ENCODE data around the gene RPL36AL. TPM values are rescaled to one million over a fixed set of nuclear protein-coding genes. Genes with fewer than 3 reads are reported as not detected.
A peak's percentile ranks its signal among the peaks of the same experiment; 100 is the strongest.
"Not testable (repeated sequence)": the region's sequence is repeated elsewhere in the genome, so short reads cannot be mapped to it uniquely, and the experiment has no call there.

The RPL36AL gene
- 100 to 1,000 TPM; 259 to 268 TPM for total RNA-seq
- polyA plus RNA-seq = 100 to 1,000 TPM; 489 to 628 (median 623) TPM
- total RNA-seq = 200 to 265 (median 229) reads per million in 6 experiments

- Mint-ChIP-seq H3K4me1 (peaks cover 18 to 65% (median 51%) of the 10 kb centered on the region in 4 donors), H3K4me3 (peak within 1 kb of the TSS; percentile 93 to 99 (median 98)), H3K36me3 (peaks cover 0 to 40% (median 6%) of the 10 kb centered on the region in 3 donors), H3K27me3 (no peaks in the 10 kb centered on the region), H3K9me3 (no peaks in the 10 kb centered on the region), H3K27ac (peak within 1 kb of the TSS; percentile 97 to 99 (median 99))
- POLR2A ChIA-PET = interaction anchor here (0.5 to 5.3 kb wide), 31 partner anchors 8 to 1210 kb away, joined by 3 to 203 read pairs (median 6); partner anchors contain the start of genes ARF6, DNAAF2, KLHDC1 and KLHDC2
- ATAC-seq = peak; percentile 84 to 86
- peak; percentile 82 to 98 (median 92) for DNase-seq
Measured at GRCh38 chr14:49620182-49621113, at the start of gene RPL36AL, which contains the start of gene MGAT2. Gene RPL36AL (minus strand): TSS chr14:49620626. CDS start chr14:49619104, 1,522 bp downstream. Gene MGAT2 (plus strand): TSS chr14:49620799. CDS start chr14:49621269, 470 bp downstream.

- ATAC-seq (no peak), DNase-seq (no peak)
- Mint-ChIP-seq H3K27ac (peak overlapping the region in 1 of 10 donors; percentile 35), H3K27me3 (no peaks in the 10 kb centered on the region), H3K4me1 (no peaks in the 10 kb centered on the region), H3K4me3 (no peak overlapping the region), H3K9me3 (no peaks in the 10 kb centered on the region), H3K36me3 (no peaks in the 10 kb centered on the region)
- POLR2A ChIA-PET = no interaction called here
Measured at GRCh38 chr14:49659526-49660455, 39.4 kb upstream of the RPL36AL start.

GRCh38 chr14:49657500-49657899 is 37.1 kb upstream of the RPL36AL start:
- POLR2A ChIA-PET, ATAC-seq, H3K36me3 Mint-ChIP-seq, H3K9me3 Mint-ChIP-seq, H3K4me3 Mint-ChIP-seq, H3K27me3 Mint-ChIP-seq, H3K4me1 Mint-ChIP-seq, DNase-seq: not testable (repeated sequence)
- H3K27ac Mint-ChIP-seq = peak overlapping the region in 1 of 10 donors; percentile 37

- Mint-ChIP-seq H3K27me3 (no peaks in the 10 kb centered on the region), H3K9me3 (no peaks in the 10 kb centered on the region), H3K4me3 (no peak overlapping the region), H3K4me1 (peaks cover 0 to 4% (median 1%) of the 10 kb centered on the region in 4 donors), H3K36me3 (no peaks in the 10 kb centered on the region), H3K27ac (no peak overlapping the region)
- no peak for ATAC-seq
- POLR2A ChIA-PET = no interaction called here
- no peak for DNase-seq
Measured at GRCh38 chr14:49654511-49654910, 34.1 kb upstream of the RPL36AL start.

GRCh38 chr14:49653508-49653907 is 33.1 kb upstream of the RPL36AL start:
- H3K27me3 Mint-ChIP-seq = no peaks in the 10 kb centered on the region
- no peak overlapping the region for H3K4me3 Mint-ChIP-seq
- DNase-seq = no peak
- peaks cover 0 to 4% (median 1%) of the 10 kb centered on the region in 4 donors for H3K4me1 Mint-ChIP-seq
- POLR2A ChIA-PET = no interaction called here
- H3K27ac Mint-ChIP-seq = peak overlapping the region in 1 of 10 donors; percentile 41
- no peak for ATAC-seq
- no peaks in the 10 kb centered on the region for H3K36me3 Mint-ChIP-seq
- H3K9me3 Mint-ChIP-seq = no peaks in the 10 kb centered on the region

GRCh38 chr14:49642163-49642562 is 21.7 kb upstream of the RPL36AL start:
- H3K9me3 Mint-ChIP-seq = no peaks in the 10 kb centered on the region
- ATAC-seq = no peak
- POLR2A ChIA-PET = interaction anchor here (1.0 kb wide), 1 partner anchor 8 kb away, joined by 3 read pairs; the partner anchor contains the start of gene DNAAF2
- peaks cover 0 to 23% (median 0%) of the 10 kb centered on the region in 3 donors for H3K36me3 Mint-ChIP-seq
- no peak overlapping the region for H3K4me3 Mint-ChIP-seq
- no peaks in the 10 kb centered on the region for H3K27me3 Mint-ChIP-seq
- H3K4me1 Mint-ChIP-seq = peaks cover 26 to 53% (median 51%) of the 10 kb centered on the region in 4 donors
- peak overlapping the region in 9 of 10 donors; percentile 1 to 90 (median 47) for H3K27ac Mint-ChIP-seq
- DNase-seq = no peak

GRCh38 chr14:49641697-49642129 is 21.3 kb upstream of the RPL36AL start:
- H3K27ac Mint-ChIP-seq = peak overlapping the region in 9 of 10 donors; percentile 1 to 90 (median 57)
- peaks cover 0 to 28% (median under 1%) of the 10 kb centered on the region in 3 donors for H3K36me3 Mint-ChIP-seq
- H3K4me1 Mint-ChIP-seq = peaks cover 26 to 53% (median 52%) of the 10 kb centered on the region in 4 donors
- POLR2A ChIA-PET = no interaction called here
- no peak overlapping the region for H3K4me3 Mint-ChIP-seq
- H3K27me3 Mint-ChIP-seq = no peaks in the 10 kb centered on the region
- H3K9me3 Mint-ChIP-seq = no peaks in the 10 kb centered on the region
- DNase-seq = no peak
- ATAC-seq = no peak

GRCh38 chr14:49640540-49641417 is 20.4 kb upstream of the RPL36AL start:
- Mint-ChIP-seq H3K36me3 (peaks cover 0 to 29% (median 2%) of the 10 kb centered on the region in 3 donors), H3K9me3 (no peaks in the 10 kb centered on the region), H3K4me3 (no peak overlapping the region), H3K27me3 (no peaks in the 10 kb centered on the region), H3K4me1 (peaks cover 27 to 62% (median 58%) of the 10 kb centered on the region in 4 donors), H3K27ac (peak overlapping the region in 8 of 10 donors; percentile 8 to 90 (median 46))
- DNase-seq (no peak), ATAC-seq (no peak)
- POLR2A ChIA-PET = interaction anchor here (0.5 to 0.7 kb wide), 2 partner anchors 16 to 62 kb away, joined by 4 to 6 read pairs; no protein-coding TSS in a partner anchor

GRCh38 chr14:49637534-49638078 is 17.2 kb upstream of the RPL36AL start:
- peak overlapping the region in 5 of 10 donors; percentile 30 to 97 (median 46) for H3K4me3 Mint-ChIP-seq
- DNase-seq = no peak
- no peak for ATAC-seq
- POLR2A ChIA-PET = interaction anchor here (1.9 kb wide), 1 partner anchor 17 kb away, joined by 4 read pairs; the partner anchor contains the start of genes MGAT2 and RPL36AL
- no peaks in the 10 kb centered on the region for H3K9me3 Mint-ChIP-seq
- H3K36me3 Mint-ChIP-seq = peaks cover 0 to 32% (median 2%) of the 10 kb centered on the region in 3 donors
- peak overlapping the region in 7 of 10 donors; percentile 38 to 98 (median 63) for H3K27ac Mint-ChIP-seq
- H3K4me1 Mint-ChIP-seq = peaks cover 31 to 71% (median 67%) of the 10 kb centered on the region in 4 donors
- H3K27me3 Mint-ChIP-seq = no peaks in the 10 kb centered on the region

GRCh38 chr14:49636866-49637265 is 16.4 kb upstream of the RPL36AL start:
- peaks cover 24 to 70% (median 63%) of the 10 kb centered on the region in 4 donors for H3K4me1 Mint-ChIP-seq
- H3K27me3 Mint-ChIP-seq = no peaks in the 10 kb centered on the region
- POLR2A ChIA-PET = interaction anchor here (1.9 kb wide), 1 partner anchor 17 kb away, joined by 4 read pairs; the partner anchor contains the start of genes MGAT2 and RPL36AL
- peak overlapping the region; percentile 15 to 99 (median 69) for H3K27ac Mint-ChIP-seq
- ATAC-seq (no peak), DNase-seq (no peak)
- peak overlapping the region; percentile 9 to 99 (median 70) for H3K4me3 Mint-ChIP-seq
- peaks cover 0 to 32% (median 2%) of the 10 kb centered on the region in 3 donors for H3K36me3 Mint-ChIP-seq
- H3K9me3 Mint-ChIP-seq = no peaks in the 10 kb centered on the region

Measured in naive thymus-derived CD8-positive, alpha-beta T cell (primary cell).